Calu3 (cell line): ENCODE results near the gene SGPL1. TPM values are rescaled to one million over a fixed set of nuclear protein-coding genes. Genes with fewer than 3 reads are reported as not detected.

Experiments used
- BruUV-seq: library from RNA; stranded (reverse); fragments of 400-500 nt; replicated peaks from 2 replicates; lab custom pipeline; 2021; lab: Mats Ljungman, UMichigan
- CTCF ChIA-PET: fragments of 300-600 bp; sonication (Branson Sonifier 250); formaldehyde crosslinking; loops from one replicate; lab custom pipeline; 2022; ENCODE audit warnings: antibody characterized with exemption; lab: Charles Lee
- DNase-seq: peaks from one replicate; pipeline ENCODE4 v3.0.0; 2022
- H3K27ac Mint-ChIP-seq: one replicate; pipeline ENCODE4 v1.8.0; 2022; ENCODE audit warnings: mixed read lengths; ENCODE audit not compliant: unreplicated experiment
- H3K27me3 Mint-ChIP-seq: one replicate; pipeline ENCODE4 v1.8.0; 2022; ENCODE audit warnings: mixed read lengths; ENCODE audit not compliant: unreplicated experiment
- H3K36me3 Mint-ChIP-seq: one replicate; pipeline ENCODE4 v1.8.0; 2022; ENCODE audit warnings: mild to moderate bottlenecking, moderate library complexity, mixed read lengths; ENCODE audit not compliant: insufficient read depth, unreplicated experiment
- H3K4me1 Mint-ChIP-seq: one replicate; pipeline ENCODE4 v1.8.0; 2022; ENCODE audit warnings: mild to moderate bottlenecking, low read depth, mixed read lengths; ENCODE audit not compliant: unreplicated experiment
- H3K4me3 Mint-ChIP-seq: one replicate; pipeline ENCODE4 v1.8.0; 2022; ENCODE audit warnings: mild to moderate bottlenecking, low read depth, moderate library complexity, mixed read lengths; ENCODE audit not compliant: unreplicated experiment
- H3K9me3 Mint-ChIP-seq: one replicate; pipeline ENCODE4 v1.8.0; 2022; ENCODE audit warnings: low read depth, mixed read lengths; ENCODE audit not compliant: unreplicated experiment
- CTCF ChIP-seq: fragments of 200-600 bp; IDR thresholded peaks from one replicate; pipeline ENCODE4 v1.8.0; 2022; ENCODE audit warnings: antibody characterized with exemption; ENCODE audit not compliant: unreplicated experiment
- intact Hi-C: fragments of 100-400 bp; cut with micrococcal nuclease; formaldehyde crosslinking; loops from one replicate; pipeline ENCODE4 v1.10.0; 2022; ENCODE audit not compliant: unreplicated experiment
- total RNA-seq: library from RNA; stranded (reverse); gene quantifications from 2 replicates; pipeline ENCODE4 v1.2.3, GENCODE V29; 2022

Gene SGPL1
- total RNA-seq, 1 experiment from 2014 or later = 84.6 TPM

GRCh38 chr10:70834441-70835151 is 18.8 kb downstream of the SGPL1 start:
- no peak for TF ChIP-seq CTCF
- H3K9me3 Mint-ChIP-seq = no peaks in the 10 kb centered on the region
- BruUV-seq = no TSS peak
- no peak overlapping the region for H3K27ac Mint-ChIP-seq
- H3K4me1 Mint-ChIP-seq = peaks cover 37% of the 10 kb centered on the region
- H3K27me3 Mint-ChIP-seq = no peaks in the 10 kb centered on the region
- CTCF ChIA-PET = no interaction called here
- DNase-seq = no peak
- H3K36me3 Mint-ChIP-seq = peaks cover 12% of the 10 kb centered on the region
- intact Hi-C loops = loop anchor here (5.0 kb wide), 1 partner anchor 33 kb away; no protein-coding TSS in a partner anchor
- no peak overlapping the region for H3K4me3 Mint-ChIP-seq

GRCh38 chr10:70836319-70836718 is 20.6 kb downstream of the SGPL1 start:
- no peak for TF ChIP-seq CTCF
- Mint-ChIP-seq H3K9me3 (no peaks in the 10 kb centered on the region), H3K36me3 (peaks cover under 1% of the 10 kb centered on the region), H3K27me3 (no peaks in the 10 kb centered on the region), H3K4me3 (no peak overlapping the region), H3K4me1 (peaks cover 21% of the 10 kb centered on the region), H3K27ac (no peak overlapping the region)
- intact Hi-C loops = no loop called here
- no TSS peak for BruUV-seq
- DNase-seq = no peak
- CTCF ChIA-PET = interaction anchor here (0.6 kb wide), 1 partner anchor 1552 kb away, joined by 4 read pairs; no protein-coding TSS in a partner anchor

- intact Hi-C loops = no loop called here
- CTCF ChIA-PET = no interaction called here
- no peak for DNase-seq
- no TSS peak for BruUV-seq
- Mint-ChIP-seq H3K4me1 (peaks cover 15% of the 10 kb centered on the region), H3K27ac (no peak overlapping the region), H3K27me3 (no peaks in the 10 kb centered on the region), H3K9me3 (no peaks in the 10 kb centered on the region), H3K36me3 (no peaks in the 10 kb centered on the region), H3K4me3 (no peak overlapping the region)
- no peak for TF ChIP-seq CTCF
Measured at GRCh38 chr10:70837660-70838059, 21.9 kb downstream of the SGPL1 start.

GRCh38 chr10:70838270-70838805 is 22.6 kb downstream of the SGPL1 start:
- CTCF ChIA-PET = interaction anchor here (0.6 kb wide), 1 partner anchor 376 kb away, joined by 3 read pairs; no protein-coding TSS in a partner anchor
- DNase-seq = no peak
- BruUV-seq = no TSS peak
- Mint-ChIP-seq H3K4me1 (peaks cover 8% of the 10 kb centered on the region), H3K27ac (no peak overlapping the region), H3K4me3 (no peak overlapping the region), H3K9me3 (no peaks in the 10 kb centered on the region), H3K27me3 (no peaks in the 10 kb centered on the region), H3K36me3 (no peaks in the 10 kb centered on the region)
- intact Hi-C loops = no loop called here
- TF ChIP-seq CTCF = no peak
